Esophagus muscularis mucosa (tissue), 3 donors: ENCODE results near the gene SETD7.

Source experiments
- EP300 ChIP-seq: sonication (generic); formaldehyde crosslinking; IDR thresholded peaks from one replicate; pipeline ENCODE4 v1.6.1; 2017; ENCODE audit warnings: antibody characterized with exemption
- POLR2AphosphoS5 ChIP-seq, 2 donors: sonication (generic); formaldehyde crosslinking; IDR thresholded peaks; one replicate each; pipeline ENCODE4 v1.6.1; 2017; ENCODE audit warnings: antibody characterized with exemption in 2 of 2

GRCh38 chr4:139461022-139461628 is 94.9 kb downstream of the SETD7 start:
- TF ChIP-seq POLR2AphosphoS5 (IDR thresholded peaks at IDR 0.05) (no peak), EP300 (no peak)
